Activated CD8-positive, alpha-beta memory T cell treated with anti-CD3 and anti-CD28 coated beads, Interleukin-2, amount 50 U/mL, for 4 hours (primary cell): ENCODE measurements around the gene HIF1A.
A peak's percentile ranks its signal among the peaks of the same experiment; 100 is the strongest.
"Not testable (repeated sequence)": the region's sequence is repeated elsewhere in the genome, so short reads cannot be mapped to it uniquely, and the experiment has no call there.

Source experiments
- DNase-seq: peaks from one replicate; pipeline ENCODE4 v3.0.0-alpha.2; 2020

Gene HIF1A

DNA sequence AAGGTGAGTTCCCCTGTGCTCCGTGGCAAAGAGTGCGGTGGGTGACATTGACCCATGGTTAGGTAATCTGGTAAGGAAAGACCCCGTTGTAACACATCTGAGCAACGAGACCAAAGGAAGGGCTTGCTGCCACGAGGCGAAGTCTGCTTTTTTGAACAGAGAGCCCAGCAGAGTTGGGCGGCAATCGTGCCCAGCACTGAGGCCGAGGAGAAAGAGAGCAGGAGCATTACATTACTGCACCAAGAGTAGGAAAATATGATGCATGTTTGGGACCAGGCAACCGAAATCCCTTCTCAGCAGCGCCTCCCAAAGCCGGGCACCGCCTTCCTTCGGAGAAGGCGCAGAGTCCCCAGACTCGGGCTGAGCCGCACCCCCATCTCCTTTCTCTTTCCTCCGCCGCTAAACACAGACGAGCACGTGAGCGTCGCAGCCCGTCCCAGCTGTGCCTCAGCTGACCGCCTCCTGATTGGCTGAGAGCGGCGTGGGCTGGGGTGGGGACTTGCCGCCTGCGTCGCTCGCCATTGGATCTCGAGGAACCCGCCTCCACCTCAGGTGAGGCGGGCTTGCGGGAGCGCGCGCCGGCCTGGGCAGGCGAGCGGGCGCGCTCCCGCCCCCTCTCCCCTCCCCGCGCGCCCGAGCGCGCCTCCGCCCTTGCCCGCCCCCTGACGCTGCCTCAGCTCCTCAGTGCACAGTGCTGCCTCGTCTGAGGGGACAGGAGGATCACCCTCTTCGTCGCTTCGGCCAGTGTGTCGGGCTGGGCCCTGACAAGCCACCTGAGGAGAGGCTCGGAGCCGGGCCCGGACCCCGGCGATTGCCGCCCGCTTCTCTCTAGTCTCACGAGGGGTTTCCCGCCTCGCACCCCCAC is at the start of gene HIF1A:
Gene HIF1A (plus strand): TSS at position 684 of the 865 bp plus-strand sequence. CDS start 292 bp downstream, outside the sequence.
- peak; percentile 95 for DNase-seq

DNA sequence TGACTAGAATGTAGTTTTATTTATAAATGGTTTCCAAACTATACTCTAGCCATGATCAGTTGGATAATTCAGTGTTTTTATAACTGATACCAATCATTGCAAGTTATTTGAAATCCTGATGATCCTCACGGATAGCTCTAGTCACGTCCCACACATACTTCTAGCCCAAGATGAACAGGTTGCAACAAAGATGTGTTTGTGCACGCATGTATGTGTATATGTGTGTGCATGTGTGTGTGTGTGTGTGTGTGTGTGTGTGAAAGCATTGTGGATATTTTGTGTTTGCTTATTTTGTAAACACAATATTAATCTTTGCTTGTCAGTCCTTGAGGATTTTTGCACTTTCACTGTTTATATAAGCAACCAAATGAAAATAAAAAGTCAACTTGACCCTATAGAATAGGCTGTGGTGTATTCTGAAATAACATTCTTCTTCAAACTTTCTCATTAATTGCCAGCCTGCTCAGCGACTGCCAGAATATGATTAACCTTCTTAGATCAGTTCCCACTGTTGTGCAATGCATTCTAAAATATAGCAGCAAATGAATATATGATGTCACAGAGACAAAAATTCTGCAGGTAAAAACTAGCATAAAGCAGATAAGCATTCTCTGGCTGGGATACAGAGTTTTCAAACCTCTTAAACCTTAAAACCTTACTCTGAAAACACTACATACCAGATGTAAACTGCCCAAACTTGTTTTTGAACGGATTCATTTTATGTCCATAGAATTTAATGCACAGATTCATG is 48.8 kb upstream of the HIF1A start:
- DNase-seq = no peak

DNA sequence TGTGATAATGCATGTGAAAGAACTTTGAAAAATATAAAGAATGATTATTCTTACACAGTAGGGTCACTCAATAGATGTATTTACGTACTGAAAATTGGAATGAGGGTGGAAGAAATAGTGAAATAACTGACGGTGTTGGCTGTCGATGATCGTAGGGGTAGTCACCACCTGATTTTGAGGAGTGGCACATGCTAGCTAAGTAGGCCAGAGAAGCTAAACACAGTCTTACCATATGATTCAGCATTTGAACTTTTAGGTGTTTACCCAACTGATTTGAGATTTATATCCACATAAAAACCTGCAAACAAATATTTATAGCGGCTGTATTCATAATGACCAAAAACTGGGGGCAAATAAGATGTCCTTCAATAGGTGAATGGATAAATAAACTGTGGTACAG is 47.6 kb upstream of the HIF1A start:
- no peak for DNase-seq

DNA sequence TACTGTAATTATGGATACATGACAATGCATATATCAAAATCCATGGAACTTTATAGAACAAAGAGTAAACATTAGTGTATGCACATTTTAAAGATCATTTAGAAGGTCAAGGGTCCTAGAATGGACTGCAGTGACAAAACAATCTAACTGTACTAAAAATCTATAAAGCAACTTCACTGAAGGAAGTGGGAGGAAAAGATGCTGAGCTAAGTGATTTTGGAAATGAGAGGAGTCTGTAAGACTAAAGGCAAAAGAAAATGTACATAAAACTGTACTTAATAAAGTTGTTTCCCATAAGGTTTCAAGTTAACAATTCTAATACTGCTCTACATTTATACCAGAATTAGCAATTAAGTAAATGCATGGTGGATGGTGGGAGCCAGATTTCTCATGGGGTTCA is 46.9 kb upstream of the HIF1A start:
- DNase-seq = no peak

DNA sequence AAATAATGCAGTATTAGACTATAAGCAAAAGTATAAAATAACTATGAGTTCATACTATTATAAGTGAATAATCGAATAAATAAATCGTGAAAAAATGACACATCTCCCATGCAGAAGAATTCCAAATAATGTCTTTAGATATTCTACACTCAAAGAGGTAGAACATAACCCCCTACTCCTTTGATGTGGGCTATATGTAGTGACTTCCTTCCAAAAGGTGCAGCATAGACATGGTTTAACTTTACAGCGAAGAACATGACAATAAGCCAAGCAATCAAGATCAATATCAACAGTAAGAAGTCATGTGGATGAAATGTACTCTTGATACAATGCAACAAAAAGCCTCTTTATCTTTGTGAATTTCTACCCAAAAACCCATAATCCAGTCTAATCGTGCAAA is 46.0 kb upstream of the HIF1A start:
- DNase-seq = no peak

DNA sequence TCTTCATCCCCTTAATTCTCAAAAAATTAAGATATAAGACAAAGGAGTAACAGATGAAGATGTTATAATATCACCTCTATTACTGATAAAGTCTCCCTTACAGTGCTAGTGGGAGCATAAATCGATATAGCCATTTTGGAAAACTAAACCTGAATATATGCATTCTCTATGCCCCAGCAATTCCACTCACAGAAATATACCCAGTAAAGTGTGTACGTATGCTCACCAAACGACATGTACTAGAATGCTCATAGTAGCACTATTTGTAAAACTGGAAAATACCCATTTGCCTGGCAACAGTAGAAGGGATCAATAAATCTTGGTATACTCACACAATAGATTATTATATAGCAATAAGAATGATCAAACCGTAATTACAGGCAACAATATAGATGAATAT is 44.0 kb upstream of the HIF1A start:
- no peak for DNase-seq

DNA sequence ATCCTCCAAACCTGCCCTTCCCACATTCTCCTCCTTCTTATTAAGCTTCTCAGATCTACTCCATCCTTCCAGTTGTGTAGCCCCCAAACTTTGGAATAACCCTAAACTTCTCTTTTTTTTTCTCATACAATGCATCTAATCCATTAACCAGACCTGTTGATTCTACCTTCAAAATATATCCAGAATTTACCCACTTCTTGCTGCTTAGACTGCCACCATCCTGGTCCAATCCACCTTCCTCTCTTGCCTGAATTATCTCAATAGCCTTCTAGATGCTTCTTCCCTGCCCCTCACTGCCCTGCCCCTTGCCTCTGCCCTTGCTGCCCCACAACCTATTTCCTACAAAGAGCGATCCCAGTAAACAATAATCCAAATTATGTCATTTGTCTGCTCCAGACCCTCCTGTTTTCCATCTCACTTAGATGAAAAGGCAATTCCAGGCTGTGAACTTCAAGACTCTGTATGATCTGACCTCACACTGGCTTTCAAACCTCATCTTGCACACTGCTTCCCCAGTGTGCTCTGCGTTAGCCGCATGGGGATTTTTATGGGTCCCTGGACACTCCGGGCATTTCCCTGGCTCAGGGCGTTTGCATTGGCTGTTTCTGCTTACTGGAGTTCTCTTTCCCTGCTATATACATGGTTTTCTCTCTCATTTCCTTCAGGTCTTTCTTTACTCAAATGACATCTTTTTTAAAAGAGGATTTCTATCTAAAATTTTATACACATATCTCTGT is 42.6 kb upstream of the HIF1A start:
- no peak for DNase-seq

DNA sequence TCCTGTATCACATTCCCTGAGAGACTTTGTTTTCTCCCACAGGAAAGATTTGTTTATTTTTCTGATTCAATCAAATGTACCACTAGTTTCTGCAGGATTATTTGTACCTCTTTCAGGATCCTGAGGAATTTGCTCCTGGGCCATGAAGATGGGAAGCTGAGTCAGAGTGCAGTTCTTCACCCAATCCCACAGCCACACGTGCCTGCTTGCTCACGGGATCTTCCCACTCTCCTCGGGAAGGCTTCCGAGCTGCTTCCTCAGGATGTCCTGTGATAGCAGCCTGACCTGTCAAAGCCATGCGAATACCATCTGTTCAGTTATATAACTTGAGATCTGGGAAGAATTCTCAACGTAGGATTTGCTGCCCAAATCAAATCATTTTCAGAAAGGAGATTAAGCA is 41.8 kb upstream of the HIF1A start:
- DNase-seq = no peak

DNA sequence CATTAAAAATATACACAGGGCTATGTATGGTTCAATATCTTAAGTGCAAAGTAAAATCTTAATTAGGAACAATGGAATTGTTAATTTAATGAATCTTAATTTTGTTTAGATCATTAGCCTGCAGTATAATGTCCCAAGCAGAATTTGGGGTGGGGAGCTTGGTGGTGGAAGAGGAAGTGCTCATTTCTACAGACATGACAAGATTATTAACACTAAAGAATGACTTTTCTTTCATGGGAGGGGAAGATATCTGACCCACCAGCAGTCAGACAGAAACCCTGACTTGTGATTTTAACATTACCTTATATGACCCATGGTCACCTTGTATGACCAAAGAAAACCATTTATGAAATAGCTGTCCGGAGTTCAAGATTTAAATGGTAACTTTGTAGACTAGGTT is 41.3 kb upstream of the HIF1A start:
- DNase-seq = no peak

DNA sequence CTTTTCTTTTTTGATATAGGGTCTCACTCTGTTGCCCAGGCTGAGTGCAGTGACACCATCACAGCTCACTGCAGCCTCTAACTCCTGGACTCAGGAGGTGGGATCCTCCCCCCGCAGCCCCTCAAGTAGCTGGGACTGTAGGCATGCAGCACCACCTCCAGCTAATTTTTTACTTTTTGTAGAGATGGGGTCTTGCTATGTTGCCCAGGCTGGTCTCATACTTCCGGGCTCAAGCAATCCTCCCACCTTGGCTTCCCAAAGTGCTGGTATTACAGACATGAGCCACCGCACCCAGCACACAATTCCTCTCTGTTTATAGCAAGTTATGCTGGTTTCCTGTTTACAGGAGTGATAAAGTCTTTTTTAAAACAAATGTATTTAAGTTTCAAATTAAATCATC is 39.5 kb upstream of the HIF1A start:
- DNase-seq = no peak

DNA sequence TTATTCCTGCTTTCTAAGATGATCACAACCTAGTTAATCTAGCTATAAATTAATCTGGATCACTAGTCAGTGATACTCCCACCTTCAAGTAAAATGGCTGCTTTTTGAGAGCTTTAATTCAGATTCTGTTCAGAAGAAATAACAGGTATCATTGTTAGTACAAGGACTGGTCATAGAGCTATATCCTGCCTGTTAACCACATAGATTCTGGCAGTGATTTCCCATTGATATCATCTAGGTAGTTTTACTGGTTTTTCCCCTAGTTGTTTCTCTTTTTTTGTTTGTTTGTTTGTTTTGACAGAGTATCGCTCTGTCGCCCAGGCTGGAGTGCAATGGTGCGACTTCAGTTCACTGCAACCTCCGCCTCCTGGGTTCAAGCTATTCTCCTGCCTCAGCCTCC is 39.0 kb upstream of the HIF1A start:
- no peak for DNase-seq

DNA sequence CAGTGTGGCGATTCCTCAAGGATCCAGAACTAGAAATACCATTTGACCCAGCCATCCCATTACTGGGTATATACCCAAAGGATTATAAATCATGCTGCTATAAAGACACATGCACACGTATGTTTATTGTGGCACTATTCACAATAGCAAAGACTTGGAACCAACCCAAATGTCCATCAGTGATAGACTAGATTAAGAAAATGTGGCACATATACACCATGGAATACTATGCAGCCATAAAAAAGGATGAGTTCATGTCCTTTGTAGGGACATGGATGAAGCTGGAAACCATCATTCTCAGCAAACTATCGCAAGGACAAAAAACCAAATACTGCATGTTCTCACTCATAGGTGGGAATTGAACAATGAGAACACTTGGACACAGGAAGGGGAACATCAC is 37.2 kb upstream of the HIF1A start:
- DNase-seq = not testable (repeated sequence)

DNA sequence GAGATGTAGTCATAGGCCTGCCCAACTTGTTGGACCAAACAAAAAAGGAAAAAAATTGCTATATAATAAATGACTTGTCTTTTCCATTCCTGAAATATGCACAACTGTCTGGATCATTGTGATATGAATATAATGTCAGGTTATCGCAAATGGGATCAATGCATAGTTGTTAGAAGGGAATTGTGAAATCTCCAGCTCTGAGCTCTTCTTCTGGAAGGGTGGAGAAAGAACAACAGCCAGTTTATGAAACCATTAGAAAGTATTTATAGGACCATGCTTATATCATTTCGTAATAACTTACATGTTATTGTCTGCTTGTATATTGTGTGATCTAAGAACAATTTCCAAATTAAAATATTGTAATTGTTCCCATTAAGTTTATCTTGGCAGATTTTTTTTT is 35.7 kb upstream of the HIF1A start:
- DNase-seq = no peak

DNA sequence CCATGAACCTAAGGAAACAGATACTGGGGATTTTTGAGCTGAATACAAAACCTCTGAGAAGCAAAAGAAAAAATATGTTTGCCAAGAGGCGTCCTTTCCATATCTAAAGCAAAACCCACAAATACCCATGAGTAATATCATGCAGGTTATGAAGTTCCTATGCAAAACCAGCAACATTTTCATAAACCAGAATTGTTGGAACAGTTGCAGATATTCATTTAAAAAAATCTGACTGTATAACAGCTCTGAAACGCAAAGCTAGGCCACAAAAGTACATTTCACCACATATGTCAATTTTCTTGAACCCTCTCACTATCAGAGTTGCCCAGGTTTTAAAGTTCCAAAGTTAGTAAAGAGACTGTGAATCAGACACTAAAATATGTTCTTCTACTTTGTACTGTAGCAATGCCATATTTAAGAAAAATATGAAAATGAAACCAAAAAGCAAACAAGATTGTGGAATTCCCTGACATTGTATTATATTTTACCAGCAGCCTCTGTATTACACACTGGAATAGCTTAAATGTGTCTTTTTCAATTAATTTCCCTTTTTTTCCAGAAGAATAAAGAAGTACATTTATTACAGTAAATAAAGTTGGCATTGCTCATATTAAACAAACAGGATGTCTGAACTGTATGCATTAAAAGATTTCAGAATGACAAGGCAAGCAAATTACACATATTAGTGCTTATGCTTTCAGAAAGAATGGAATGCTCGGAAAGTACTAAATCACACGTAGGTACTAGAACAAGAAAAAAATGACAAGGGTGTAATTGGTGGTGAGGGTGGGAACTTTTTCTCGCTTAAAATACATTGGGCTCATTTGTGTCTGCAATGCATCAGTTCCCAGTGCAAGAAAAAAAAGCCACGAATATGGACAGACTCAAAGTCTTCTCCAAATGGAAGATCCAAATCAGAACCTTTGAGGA is 33.6 kb upstream of the HIF1A start:
- no peak for DNase-seq

DNA sequence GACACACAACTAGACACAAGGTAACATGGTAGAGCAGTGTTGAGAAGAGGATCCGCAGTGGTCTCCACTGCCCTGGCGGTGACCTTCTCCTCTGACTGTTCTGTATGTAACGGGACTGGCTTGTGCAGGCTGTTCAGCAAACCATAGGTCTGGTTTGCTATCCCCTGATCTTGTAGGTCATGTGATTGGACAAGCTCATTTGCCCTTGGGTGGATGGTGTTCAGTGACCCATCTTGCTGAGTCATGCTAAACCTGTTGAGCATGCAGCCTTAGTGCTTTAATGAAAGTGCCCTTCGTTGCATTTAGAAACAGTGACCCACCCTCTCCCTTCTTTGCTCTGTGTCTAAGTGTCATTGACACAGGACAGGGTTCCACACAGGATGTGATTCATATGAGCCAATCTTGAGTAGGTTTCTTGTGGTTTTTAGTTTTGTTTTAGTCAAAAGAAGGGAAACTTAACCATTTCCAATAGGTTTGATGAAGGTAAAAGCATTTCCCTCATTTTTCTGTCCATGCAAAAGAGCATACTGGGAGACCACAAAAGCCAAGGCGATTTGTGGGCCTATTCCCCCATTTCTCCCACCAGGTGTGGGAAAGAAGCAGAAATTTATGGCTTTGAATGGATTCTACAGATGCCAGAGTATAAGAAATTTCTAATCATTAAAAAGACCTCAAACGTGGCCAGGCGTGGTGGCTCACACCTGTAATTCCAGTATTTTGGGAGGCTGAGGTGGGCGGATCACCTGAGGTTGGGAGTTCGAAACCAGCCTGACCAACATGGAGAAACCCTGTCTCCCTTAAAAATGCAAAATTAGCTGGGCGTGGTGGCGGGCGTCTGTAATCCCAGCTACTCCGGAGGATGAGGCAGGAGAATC is 32.6 kb upstream of the HIF1A start:
- peak; percentile 44 for DNase-seq

DNA sequence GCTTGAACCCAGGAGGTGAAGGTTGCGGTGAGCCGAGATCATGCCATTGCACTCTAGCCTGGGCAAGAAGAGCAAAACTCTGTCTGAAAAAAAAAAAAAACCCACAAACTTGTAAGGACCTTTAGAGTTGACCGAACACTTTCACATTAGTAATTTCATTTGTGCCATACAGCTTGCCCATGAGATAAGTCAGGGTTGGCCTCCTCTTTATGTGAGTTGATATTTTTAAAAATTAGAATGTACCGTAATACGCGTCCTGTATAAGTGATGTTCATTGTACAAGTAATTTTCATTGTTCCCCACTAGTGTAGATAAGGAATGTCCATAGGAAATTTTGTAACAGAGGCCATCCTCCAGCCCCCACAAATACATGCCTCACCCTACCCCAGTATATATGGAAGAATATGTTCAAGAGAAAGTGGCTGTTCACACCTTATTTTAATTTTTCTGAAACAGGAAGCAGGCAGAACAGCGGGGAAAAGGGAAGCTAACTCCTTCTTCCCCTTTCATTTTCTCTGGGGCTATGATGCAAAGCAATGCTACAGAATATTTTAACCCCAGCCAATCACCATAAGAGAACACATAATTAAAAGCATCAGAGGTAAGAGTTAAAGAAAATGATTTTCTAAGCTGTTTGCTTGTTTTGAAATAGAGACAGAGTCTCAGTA is 31.9 kb upstream of the HIF1A start:
- DNase-seq = no peak

DNA sequence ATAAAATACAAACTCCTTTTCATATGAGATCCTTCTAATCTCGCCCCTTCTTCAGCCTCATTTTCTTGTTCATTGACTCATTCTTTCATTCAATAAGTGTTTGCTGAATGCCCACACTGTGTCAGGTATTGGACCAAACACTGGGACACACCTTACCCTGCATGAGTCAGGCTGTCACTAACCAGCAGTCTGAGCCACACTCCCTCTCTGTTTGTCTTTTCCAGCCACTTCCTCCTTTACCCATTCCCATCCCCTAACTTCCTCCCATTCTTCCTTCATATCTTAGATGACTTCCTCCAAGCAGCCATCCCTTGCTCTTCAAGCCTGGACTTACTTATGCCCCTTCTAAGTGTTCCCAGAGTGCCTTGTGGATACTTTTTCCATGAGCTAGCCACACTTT is 27.0 kb upstream of the HIF1A start:
- no peak for DNase-seq

DNA sequence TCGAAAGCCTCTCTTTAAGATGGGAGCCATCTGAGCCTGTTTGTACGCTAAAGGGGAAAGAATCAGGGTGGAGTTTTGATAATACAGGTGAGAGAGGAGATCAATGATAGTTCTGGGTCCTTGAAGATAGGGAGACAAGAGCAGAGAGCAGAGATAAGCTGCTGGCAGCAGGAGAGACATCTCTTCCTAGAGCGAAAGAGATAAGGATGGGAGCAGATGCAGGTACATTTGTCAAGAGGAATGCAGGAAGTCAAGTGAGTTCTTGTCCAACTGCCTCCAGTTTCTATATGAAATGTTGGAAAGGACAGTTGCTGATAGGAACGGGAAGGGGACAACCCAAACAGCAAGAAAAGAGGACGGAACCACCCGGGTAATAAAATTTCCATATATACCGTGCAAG is 24.7 kb upstream of the HIF1A start:
- no peak for DNase-seq

DNA sequence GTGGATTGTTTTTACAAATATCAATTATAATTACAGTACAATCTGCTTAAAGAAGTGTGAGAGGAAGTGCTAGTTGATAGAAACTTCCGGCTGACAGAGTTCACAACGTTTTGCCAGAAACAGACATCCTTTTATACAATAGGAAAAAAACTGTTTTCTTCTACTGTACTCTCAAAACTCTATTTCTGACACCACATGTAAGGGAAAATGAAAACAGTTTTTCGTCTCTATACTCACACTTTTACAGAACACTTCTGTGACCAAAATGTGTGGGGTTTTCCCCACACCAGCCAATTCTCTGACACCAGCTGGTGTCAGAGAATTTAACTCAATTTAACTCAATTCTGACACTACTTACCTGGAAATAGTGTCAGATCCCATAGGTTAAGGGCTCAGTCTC is 24.2 kb upstream of the HIF1A start:
- DNase-seq = peak; percentile 24

DNA sequence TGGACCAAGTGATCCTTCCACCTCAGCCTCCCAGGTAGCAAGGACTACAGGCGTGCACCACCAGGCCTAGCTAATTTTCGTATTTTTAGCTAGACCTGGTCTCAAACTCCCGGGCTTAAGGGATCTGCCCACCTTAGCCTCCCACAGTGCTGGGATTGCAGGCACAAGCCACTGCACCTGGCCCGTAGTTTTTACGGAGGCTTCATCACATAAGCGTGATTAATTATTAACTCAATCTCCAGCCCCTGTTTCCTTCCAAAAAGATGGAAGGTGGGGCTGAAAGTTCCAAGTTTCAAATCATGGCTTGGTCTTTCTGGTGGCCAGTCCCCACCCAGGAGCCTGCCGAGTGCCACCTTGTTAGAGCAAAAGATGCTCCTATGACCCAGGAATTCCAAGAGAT is 22.5 kb upstream of the HIF1A start:
- no peak for DNase-seq

DNA sequence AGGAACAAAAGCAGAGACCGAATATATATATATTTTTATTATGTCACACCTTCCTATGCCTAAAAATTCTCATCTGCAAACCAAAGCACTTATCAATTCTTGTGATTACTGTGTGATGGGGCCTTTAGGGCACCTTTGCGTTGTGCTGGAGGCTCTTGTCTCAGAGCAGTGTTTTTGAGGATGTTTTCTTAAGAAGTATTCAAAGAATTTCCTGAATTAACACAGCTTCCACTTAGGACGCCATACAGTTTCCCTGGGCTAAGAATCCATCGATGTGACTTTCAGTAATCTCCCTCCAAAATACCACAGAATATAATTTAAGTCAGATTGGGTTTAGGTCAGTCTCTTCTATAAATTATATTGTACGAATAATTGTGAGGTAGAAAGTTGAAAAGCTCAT is 22.0 kb upstream of the HIF1A start:
- DNase-seq = no peak
